HG03571 (cell line): ENCODE data around the gene OTOG.

Source experiments
- ATAC-seq: cut with Tn5 transposase; IDR thresholded peaks from one replicate; pipeline ENCODE4 v1.9.1; 2021; ENCODE audit not compliant: unreplicated experiment

Gene OTOG

GRCh38 chr11:17646451-17647145 is 99.5 kb downstream of the OTOG start:
- no peak for ATAC-seq

DNA sequence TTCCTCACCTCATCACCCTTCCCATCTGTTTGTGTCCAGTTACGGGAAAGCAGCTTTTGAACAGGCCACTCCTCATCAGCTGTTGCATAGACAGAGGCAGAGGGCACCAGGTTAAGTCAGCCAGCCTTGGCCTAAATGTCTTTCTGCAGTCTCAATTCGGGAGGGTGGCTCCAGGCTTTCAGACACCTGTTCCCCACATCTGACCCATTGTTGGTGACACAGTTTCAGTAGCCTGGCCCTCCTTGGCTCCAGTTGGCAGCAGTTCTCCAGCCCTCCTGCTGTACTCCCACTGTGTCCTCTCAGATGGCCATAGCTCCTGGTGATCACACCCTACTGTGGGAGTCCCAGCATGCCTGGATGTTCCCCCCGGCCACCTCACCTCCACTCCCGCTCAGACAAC is 101.5 kb downstream of the OTOG start:
- no peak for ATAC-seq

GRCh38 chr11:17649261-17649660 is 102.2 kb downstream of the OTOG start:
- no peak for ATAC-seq

DNA sequence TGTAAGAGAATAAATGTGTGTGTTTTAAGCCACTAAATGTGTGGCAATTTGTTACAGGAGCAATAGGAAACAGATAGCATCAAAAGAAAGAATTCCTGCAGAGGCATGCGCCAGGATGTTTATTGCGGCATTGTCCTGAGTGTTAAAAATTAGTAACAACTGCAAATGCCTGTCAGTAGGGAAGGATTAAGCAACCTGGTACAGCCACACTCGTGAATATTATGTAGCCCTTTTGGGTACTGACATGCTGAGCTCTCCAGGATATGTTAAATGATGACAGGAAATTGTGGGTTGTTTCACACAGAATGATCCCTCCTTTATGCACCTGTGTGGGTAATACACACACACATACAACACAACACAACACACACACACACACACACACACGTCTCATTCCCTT is 102.6 kb downstream of the OTOG start:
- no peak for ATAC-seq

- ATAC-seq, result no peak
These were observed 103.3 kb downstream of the OTOG start for GRCh38 chr11:17650127-17650911.

- ATAC-seq, result no peak
These were observed 104.0 kb downstream of the OTOG start for GRCh38 chr11:17651061-17651460.

GRCh38 chr11:17651681-17652080 is 104.6 kb downstream of the OTOG start:
- ATAC-seq, result no peak

DNA sequence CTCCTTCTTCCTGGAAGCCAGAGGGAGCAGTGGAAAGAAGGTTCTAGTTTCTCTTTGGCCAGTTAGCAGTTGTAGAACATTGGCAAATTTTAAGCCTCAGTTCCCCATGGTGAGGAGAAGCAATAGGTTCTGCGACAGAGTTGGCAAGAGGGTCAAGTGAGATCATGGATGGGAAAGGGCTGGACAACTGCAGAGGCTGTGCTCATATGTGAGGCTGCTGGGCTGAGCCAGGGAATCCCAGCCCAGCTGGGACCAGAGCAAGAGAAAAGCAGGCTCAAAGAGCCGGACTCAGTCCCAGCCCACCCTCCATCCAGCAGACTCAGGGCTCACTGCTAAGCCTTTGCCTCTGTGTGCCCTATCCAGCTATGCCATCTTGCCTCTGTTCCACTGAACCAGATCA is 105.5 kb downstream of the OTOG start:
- no peak for ATAC-seq

- no peak for ATAC-seq
These were observed 106.6 kb downstream of the OTOG start for GRCh38 chr11:17653611-17654010.

DNA sequence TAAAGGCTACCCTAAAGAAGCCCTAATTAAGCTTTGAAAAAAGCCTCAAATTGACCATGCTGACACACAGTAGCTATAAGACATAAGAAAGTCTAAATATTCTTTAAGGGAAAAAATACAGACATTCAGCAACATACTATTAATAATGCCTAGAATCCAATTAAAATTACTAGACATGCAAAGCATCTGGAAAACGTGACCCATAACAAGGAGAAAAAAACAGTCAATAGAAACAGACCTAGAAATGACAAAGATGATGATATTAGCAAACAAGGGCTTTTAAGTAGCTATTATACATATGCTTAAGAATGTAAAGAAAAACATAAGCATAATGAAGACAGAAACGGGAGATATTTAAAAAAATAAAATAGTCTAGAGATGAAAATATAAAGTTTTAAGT is 108.6 kb downstream of the OTOG start:
- ATAC-seq, result no peak

DNA sequence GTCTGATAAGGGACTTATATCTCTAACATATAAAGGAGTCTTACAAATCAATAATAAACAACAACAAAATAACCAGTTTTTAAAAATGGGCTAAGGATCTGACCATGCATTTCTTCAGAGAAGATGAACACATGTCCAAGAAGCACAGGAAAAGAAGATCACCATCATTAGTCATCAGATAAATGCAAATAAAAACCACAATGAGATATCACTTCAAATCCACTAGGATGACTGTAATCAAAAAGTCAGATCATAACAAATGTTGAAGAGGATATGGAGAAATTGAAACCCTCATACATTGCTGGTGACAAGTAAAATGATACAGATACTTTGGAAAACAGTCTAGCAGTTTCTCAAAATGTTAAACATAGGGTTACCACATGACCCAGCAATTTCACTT is 111.2 kb downstream of the OTOG start:
- ATAC-seq, result no peak

DNA sequence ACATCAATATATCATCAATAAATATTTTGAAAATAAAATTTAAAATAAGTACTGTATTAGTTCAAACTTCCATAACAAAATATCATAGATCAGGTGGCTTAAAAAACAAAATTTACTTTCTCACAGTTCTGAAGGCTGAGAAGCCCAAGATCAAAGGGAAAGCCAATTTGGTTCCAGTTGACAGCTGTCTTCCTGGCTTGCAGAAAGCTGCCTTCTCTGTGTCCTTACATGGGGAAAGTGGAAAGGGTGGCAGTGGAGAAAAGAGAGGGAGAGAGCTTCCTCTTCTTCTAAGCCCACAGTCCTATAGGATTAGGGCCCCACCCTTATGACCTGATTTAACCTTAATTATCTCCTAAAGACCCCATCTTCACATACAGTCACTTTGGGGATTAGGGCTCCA is 121.1 kb downstream of the OTOG start:
- no peak for ATAC-seq

DNA sequence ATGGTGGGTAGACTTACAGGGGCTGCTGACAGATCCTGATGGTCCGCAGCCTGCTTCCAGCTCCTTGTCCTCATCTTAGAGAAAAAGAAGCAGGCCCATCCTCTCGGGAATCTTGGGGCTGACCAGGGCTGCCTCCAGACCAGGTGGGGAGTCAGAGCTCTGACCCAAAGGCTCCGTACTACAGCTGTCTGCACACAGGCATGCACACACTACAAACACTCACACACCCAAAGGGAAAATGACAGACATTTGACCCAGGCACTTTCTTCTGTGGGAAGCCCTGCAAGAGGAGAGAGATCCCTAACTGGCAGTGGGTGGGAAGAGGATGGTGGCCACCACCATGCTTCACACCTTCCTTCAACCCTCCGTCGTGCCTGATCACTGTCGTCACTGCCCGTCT is 125.4 kb downstream of the OTOG start:
- no peak for ATAC-seq

GRCh38 chr11:17673951-17674350 is 126.9 kb downstream of the OTOG start:
- ATAC-seq, result no peak

DNA sequence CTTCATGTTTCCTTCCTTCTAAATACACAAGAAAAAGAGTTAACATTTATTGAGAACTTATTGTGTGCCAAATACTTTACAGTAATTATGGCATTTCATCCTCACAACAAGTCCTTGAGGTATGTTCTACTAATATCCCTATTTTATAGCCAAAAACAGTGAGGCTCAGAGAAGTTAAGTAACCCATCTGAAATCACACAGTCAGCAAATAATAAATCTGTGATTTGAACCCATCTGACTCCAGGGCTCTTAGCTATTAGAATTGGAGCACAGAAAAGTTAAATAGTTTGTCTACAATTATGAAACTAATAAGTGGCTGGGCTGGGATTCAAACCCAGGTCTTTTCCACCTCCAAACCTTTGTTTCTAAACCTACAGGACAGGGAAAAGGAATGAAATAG is 135.8 kb downstream of the OTOG start:
- no peak for ATAC-seq

- ATAC-seq, result no peak
These were observed 136.5 kb downstream of the OTOG start for GRCh38 chr11:17683377-17684161.

- ATAC-seq, result no peak
These were observed 137.5 kb downstream of the OTOG start for GRCh38 chr11:17684550-17684949.

- no peak for ATAC-seq
These were observed 139.3 kb downstream of the OTOG start for GRCh38 chr11:17686231-17686980.

GRCh38 chr11:17687946-17688670 is 141.0 kb downstream of the OTOG start:
- no peak for ATAC-seq

GRCh38 chr11:17691550-17691949 is 144.5 kb downstream of the OTOG start:
- ATAC-seq, result no peak
